Measurements from ENCODE around the gene TTC39A. TPM values are rescaled to one million over a fixed set of nuclear protein-coding genes. Genes with fewer than 3 reads are reported as not detected.

TTC39A gene
- total RNA-seq, 2 experiments from 2014 or later: not detected

DNA sequence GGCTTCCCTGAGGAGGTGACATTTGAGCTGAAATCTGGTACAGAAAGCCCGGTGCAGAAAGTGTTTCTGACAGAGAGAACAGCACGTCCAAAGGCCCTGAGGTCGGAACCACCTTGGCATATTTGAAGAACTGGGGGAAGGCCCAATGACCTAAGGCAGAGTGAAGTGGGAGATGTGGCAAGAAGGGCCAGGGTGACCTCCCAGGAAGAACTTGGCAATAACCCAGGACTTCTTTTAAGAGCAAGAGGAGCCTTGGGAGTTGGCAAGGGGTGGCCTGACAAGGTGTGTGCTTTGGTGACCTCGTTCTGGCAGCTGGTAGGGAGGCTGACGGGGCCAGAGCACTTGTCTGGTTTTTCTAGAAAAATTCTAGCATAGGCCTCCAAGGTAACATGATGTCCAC, 23.4 kb downstream of the TTC39A start:
- Mint-ChIP-seq H3K4me3 (no peak overlapping the region), H3K4me1 (peaks cover 5% of the 10 kb centered on the region), H3K27ac (no peak overlapping the region), H3K9me3 (no peaks in the 10 kb centered on the region), H3K27me3 (no peaks in the 10 kb centered on the region), H3K36me3 (ENCODE audit: low read depth) (no peaks in the 10 kb centered on the region)
- ChIA-PET POLR2A (interaction anchor here (1.6 kb wide), 1 partner anchor 10 kb away, joined by 3 read pairs; no protein-coding TSS in a partner anchor), CTCF (interaction anchor here (3.5 kb wide), 1 partner anchor 11 kb away, joined by 23 read pairs; no protein-coding TSS in a partner anchor)
- DNase-seq: no peak

DNA sequence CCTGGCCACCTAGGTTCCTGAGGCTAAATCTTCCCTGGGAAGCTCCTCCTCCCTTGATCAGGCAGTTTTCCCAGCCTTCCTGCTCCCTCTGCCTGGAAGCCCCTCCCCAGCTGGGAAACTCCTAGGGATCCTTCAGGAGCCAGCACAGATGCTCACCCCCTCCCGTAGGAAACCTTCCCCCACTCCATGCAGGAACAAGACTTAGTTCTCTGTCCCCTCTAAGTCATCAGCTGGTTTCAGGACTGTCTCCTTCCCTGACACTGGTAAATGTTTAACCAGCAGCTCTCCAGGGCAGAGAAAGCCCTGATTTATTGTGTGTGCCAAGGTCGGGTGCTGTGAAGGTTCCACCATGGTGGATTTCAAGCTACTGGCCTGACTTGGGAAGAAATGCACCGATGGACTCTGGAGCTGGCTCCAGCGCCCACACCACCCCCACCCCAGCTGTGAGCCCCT, 25.0 kb downstream of the TTC39A start:
- Mint-ChIP-seq H3K4me1 (peaks cover 14% of the 10 kb centered on the region), H3K9me3 (no peaks in the 10 kb centered on the region), H3K4me3 (no peak overlapping the region), H3K27me3 (no peaks in the 10 kb centered on the region), H3K36me3 (ENCODE audit: low read depth) (no peaks in the 10 kb centered on the region), H3K27ac (no peak overlapping the region)
- POLR2A ChIA-PET: interaction anchor here (1.6 kb wide), 1 partner anchor 8 kb away, joined by 3 read pairs; no protein-coding TSS in a partner anchor
- CTCF ChIA-PET: interaction anchor here (3.5 kb wide), 1 partner anchor 9 kb away, joined by 23 read pairs; no protein-coding TSS in a partner anchor
- DNase-seq: no peak

DNA sequence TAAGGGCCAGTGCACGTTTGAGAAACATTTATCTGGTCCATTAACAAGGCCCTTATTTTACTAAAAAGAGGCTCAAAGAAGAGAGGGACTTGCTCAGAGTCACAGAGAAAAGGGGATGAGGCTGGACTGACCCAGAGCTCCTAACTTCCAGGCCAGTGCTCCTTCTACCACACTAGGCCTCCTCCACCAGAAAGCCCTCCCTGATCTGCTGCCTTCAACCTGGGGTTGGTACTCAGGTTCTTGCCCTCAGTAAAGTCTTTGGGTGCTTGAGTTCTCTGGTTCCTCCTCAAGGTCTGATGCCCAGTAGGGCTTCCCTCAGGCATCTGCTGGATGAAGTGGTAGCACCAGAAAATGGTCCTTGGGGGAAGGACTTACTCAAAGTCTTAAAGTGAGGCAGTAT, 26.0 kb downstream of the TTC39A start:
- no peak for DNase-seq
- ChIA-PET POLR2A (no interaction called here), CTCF (interaction anchor here (3.5 kb wide), 1 partner anchor 8 kb away, joined by 23 read pairs; no protein-coding TSS in a partner anchor)
- Mint-ChIP-seq H3K4me1 (peaks cover 14% of the 10 kb centered on the region), H3K4me3 (no peak overlapping the region), H3K27me3 (no peaks in the 10 kb centered on the region), H3K9me3 (no peaks in the 10 kb centered on the region), H3K36me3 (ENCODE audit: low read depth) (no peaks in the 10 kb centered on the region), H3K27ac (no peak overlapping the region)

DNA sequence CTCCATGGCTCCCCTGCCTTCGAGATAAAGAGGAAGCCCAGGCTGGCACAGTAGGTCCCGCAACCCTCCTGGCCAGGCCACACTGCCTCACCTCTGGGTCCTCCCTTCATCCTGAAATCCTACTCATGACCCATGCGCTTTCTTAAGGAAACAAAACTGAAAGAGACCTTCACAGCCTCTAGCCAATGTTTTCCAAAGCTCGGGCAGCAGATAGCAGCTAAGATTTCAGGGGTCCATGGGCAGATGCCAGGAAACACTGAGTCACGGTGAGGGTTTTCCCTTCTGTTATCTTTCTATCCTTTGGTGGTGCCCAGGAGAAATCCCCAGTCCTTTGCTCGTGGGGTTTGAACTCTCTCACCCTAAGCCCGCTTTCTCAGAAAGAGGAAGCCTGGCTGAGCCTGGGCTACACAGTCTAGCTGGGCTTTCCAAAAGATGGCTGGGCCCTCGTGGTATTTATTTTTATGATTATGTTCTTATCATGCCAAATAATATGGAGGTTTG, 26.6 kb downstream of the TTC39A start:
- CTCF ChIA-PET: no interaction called here
- H3K36me3 Mint-ChIP-seq (ENCODE audit: low read depth): no peaks in the 10 kb centered on the region

DNA sequence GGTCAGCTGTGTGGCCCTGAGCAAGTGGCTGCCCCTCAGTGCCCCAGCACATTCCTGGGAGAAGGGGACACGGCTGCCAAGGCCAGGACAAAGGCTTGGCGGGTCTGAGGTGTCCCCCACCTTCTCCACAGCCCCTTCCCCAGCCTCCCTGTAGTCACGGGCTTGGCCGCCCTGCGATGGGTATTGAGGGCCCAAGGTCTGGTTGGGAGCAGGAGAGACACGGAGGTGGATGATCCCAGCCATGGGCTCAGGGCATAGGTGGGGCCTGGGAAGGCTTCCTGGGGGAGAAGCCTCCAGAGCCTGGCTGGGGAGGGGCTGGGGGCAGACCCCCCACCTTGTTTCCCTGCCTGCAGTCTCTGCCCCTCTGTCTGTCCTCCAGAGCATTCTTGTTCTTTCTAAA, 27.0 kb downstream of the TTC39A start:
- Mint-ChIP-seq H3K36me3 (ENCODE audit: low read depth) (no peaks in the 10 kb centered on the region), H3K27me3 (no peaks in the 10 kb centered on the region), H3K9me3 (no peaks in the 10 kb centered on the region), H3K27ac (no peak overlapping the region), H3K4me1 (peaks cover 14% of the 10 kb centered on the region), H3K4me3 (no peak overlapping the region)
- POLR2A ChIA-PET: no interaction called here
- DNase-seq: no peak
- CTCF ChIA-PET: no interaction called here

More for the DNA sequence above, 26.6 kb downstream of the TTC39A start:
- no peak for DNase-seq
- peaks cover 14% of the 10 kb centered on the region for H3K4me1 Mint-ChIP-seq
- POLR2A ChIA-PET: no interaction called here
- H3K27me3 Mint-ChIP-seq: no peaks in the 10 kb centered on the region
- H3K9me3 Mint-ChIP-seq: no peaks in the 10 kb centered on the region
- H3K27ac Mint-ChIP-seq: no peak overlapping the region
- H3K4me3 Mint-ChIP-seq: no peak overlapping the region

DNA sequence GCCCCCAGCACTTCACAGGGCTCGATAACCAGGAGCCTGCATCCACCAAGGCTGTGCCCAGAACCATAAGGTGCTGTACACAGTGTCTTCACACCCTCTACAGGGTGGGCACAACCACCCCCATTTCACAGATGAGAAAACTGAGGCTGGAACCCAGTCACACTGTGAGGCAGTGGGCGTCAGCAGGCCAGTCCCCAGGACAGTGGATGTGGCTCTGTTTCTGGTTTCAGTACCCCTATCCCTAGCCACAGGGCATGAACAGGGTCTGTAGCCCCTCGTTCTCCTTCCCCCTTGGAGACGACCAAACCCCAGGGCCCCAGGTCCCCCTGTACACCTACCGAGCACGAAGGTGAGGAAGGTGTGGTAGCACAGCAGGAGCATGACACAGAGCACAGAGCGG, 27.6 kb downstream of the TTC39A start:
- H3K9me3 Mint-ChIP-seq: no peaks in the 10 kb centered on the region
- ChIA-PET CTCF (no interaction called here), POLR2A (no interaction called here)
- peaks cover 18% of the 10 kb centered on the region for H3K4me1 Mint-ChIP-seq
- no peak overlapping the region for H3K4me3 Mint-ChIP-seq
- no peaks in the 10 kb centered on the region for H3K27me3 Mint-ChIP-seq
- DNase-seq: no peak
- H3K36me3 Mint-ChIP-seq (ENCODE audit: low read depth): no peaks in the 10 kb centered on the region
- H3K27ac Mint-ChIP-seq: no peak overlapping the region

DNA sequence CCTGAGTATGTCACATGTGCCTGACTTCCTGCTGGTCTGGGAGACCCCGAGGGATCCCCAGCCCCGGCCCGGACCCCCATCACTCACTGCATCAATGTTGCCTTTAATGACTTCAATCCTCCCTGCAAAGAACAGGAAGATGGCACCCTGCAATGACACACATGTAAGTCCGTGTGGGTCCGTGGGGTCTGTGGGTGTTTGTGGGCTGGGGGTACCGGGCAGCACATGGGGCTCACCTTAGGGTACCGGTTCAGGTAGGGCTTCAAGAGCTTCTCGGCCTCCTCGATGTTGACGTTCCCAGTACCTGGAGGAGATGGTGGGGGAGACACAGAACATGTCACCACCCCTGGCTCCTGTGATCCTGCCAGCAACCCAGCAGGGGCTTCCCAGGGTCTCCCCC, 28.1 kb downstream of the TTC39A start:
- H3K9me3 Mint-ChIP-seq: no peaks in the 10 kb centered on the region
- H3K36me3 Mint-ChIP-seq (ENCODE audit: low read depth): no peaks in the 10 kb centered on the region
- H3K27me3 Mint-ChIP-seq: no peaks in the 10 kb centered on the region
- H3K4me3 Mint-ChIP-seq: no peak overlapping the region
- ChIA-PET POLR2A (no interaction called here), CTCF (no interaction called here)
- peaks cover 22% of the 10 kb centered on the region for H3K4me1 Mint-ChIP-seq
- no peak overlapping the region for H3K27ac Mint-ChIP-seq
- DNase-seq: no peak

DNA sequence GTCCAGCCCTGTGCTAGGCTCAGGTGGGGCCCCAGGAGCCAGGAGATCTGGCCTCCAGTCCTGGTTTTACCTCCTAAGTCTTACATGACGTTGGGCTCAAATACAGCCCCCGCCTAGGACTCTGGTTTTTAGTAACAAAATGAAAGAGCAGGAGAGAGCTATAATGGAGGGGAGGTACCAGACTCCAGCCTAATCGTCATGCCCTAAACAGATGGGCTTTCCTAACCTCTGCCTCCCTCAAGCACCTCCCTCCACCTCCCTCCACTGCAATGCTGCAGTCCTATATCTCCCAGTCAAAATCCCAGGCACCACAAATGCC, 28.6 kb downstream of the TTC39A start:
- POLR2A ChIA-PET: no interaction called here
- Mint-ChIP-seq H3K36me3 (ENCODE audit: low read depth) (no peaks in the 10 kb centered on the region), H3K27me3 (no peaks in the 10 kb centered on the region), H3K4me1 (peaks cover 25% of the 10 kb centered on the region), H3K27ac (no peak overlapping the region), H3K4me3 (no peak overlapping the region), H3K9me3 (no peaks in the 10 kb centered on the region)
- no peak for DNase-seq
- CTCF ChIA-PET: no interaction called here

DNA sequence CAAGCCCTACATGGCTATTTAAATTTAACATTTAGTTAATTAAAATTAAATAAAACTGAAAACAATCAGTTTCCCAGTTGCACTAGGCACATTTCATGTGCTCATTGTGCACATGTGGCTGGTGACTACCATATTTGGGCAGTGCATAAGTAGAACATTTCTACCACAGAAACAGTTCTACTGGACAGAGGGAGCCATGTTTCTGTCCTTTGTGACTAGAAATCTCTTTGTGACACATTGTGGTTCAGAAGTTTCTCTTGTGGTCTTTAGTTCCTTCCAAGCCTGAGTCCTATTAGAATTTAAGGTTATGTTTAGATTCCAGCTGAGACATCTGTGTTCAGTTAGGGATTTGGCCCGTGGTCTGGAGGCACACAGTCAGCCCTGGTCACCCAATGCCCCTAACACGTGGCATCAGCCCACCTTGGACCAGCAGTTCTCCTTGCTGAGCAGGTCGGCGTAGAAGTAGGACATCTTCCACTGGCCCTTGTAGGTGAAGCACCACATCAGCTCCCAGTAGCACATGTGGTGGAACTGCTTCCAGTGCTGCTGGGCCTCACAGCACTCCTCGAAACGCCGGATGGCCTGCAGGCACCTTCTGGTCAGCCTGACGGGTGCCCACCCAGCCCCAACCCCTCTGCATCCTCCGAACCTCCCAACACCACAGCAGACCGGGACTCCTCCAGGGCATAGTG, 29.1 kb downstream of the TTC39A start:
- ChIA-PET CTCF (no interaction called here), POLR2A (no interaction called here)
- no peak overlapping the region for H3K4me3 Mint-ChIP-seq
- DNase-seq: no peak
- peaks cover 30% of the 10 kb centered on the region for H3K4me1 Mint-ChIP-seq
- H3K27ac Mint-ChIP-seq: no peak overlapping the region
- no peaks in the 10 kb centered on the region for H3K9me3 Mint-ChIP-seq
- H3K27me3 Mint-ChIP-seq: no peaks in the 10 kb centered on the region
- H3K36me3 Mint-ChIP-seq (ENCODE audit: low read depth): no peaks in the 10 kb centered on the region

DNA sequence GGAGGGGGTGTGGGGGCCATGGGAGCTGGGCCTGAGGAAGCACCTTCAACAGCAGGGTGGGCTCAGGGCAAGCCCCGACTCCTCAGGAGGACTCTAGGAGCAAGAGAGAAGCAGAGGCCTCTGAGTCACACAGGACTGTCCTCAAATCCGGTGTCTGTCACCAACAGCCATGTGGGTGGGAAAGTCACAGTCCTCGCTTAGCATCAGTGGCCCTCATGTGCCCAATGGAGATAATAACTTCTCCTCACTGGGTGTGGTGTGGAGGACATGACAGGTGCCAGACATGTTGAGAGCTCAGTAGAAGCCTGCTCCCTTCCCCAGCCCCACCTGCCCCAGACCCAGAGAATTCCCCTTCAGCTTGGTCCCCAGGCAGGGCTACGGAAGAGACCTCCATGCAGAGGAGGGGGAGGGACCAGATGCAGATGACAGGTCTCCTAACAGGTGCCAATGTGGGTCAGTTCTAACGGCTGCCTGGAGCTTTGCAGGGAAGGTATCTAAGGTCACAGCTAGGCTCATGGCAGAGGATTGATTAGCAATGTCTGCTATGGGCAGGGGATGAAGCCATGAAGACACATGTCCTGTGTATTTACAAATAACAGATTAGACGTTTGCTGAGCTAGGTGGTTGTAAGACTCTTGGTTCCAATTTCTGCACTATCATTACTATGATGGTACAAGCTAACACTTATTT, 30.2 kb downstream of the TTC39A start:
- Mint-ChIP-seq H3K9me3 (no peaks in the 10 kb centered on the region), H3K4me1 (peaks cover 39% of the 10 kb centered on the region), H3K4me3 (no peak overlapping the region), H3K27ac (no peak overlapping the region), H3K27me3 (no peaks in the 10 kb centered on the region), H3K36me3 (ENCODE audit: low read depth) (no peaks in the 10 kb centered on the region)
- ChIA-PET CTCF (interaction anchor here (0.7 kb wide), 1 partner anchor 111 kb away, joined by 3 read pairs; no protein-coding TSS in a partner anchor), POLR2A (no interaction called here)
- no peak for DNase-seq

DNA sequence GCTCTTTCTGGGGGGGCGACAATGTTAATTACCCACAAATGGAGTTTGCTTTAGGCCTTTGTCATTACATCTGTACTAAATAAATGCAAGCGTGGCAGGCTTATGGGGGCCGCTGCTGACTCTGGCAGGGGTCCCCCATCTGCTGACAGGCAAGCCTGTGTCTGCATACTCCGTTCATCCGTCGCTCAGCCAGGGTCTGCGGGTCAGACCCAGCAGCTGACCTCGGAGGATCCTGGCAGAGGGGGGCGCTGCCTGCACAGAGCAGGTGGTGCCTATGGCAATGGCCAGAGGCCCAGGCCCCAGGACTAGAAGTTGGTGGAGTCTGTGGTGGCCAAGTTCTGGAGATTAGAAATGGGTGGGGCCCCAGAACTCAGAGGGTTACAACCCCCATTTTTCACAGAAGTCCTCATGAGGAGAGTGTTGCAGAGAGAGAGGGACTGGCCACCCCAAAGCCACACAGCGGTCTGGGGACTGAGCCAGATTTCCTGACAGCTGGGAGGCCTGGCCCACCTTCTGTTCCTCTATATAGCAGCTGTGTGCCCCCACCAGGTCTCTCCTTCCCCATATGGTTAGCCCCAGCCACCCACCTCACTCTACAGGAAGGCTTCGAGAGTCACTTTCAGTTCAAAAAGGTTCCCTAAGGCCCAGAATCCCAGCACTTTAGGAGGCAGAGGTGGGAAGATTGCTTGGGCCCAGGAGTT, 31.0 kb downstream of the TTC39A start:
- no peak overlapping the region for H3K27ac Mint-ChIP-seq
- H3K27me3 Mint-ChIP-seq: no peaks in the 10 kb centered on the region
- H3K4me1 Mint-ChIP-seq: peaks cover 46% of the 10 kb centered on the region
- H3K36me3 Mint-ChIP-seq (ENCODE audit: low read depth): no peaks in the 10 kb centered on the region
- H3K4me3 Mint-ChIP-seq: no peak overlapping the region
- CTCF ChIA-PET: interaction anchor here (5.1 kb wide), 1 partner anchor 108 kb away, joined by 60 read pairs; no protein-coding TSS in a partner anchor
- no peaks in the 10 kb centered on the region for H3K9me3 Mint-ChIP-seq
- no peak for DNase-seq
- POLR2A ChIA-PET: no interaction called here

DNA sequence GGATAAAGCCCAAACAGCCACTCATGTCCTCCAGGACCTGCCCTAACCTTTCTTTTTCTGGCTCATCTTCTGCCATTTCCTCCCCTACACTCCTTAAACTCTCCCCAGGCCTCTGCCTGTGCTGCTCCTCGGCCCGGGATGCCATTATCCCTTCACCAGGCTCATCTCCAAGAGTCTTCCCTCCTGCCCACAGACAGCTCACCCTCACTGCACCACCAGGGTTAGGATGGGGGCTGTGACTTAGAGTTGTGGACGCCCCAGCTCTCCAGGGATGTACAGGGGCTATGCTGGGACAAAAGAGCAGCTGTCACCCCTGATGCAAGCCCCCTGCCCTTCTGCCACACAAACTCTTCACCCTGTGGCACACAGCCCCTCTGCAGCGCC, 32.0 kb downstream of the TTC39A start:
- DNase-seq: no peak
- H3K9me3 Mint-ChIP-seq: no peaks in the 10 kb centered on the region
- H3K27me3 Mint-ChIP-seq: no peaks in the 10 kb centered on the region
- POLR2A ChIA-PET: no interaction called here
- no peaks in the 10 kb centered on the region for H3K36me3 Mint-ChIP-seq (ENCODE audit: low read depth)
- CTCF ChIA-PET: interaction anchor here (5.1 kb wide), 1 partner anchor 107 kb away, joined by 60 read pairs; no protein-coding TSS in a partner anchor
- no peak overlapping the region for H3K27ac Mint-ChIP-seq
- H3K4me3 Mint-ChIP-seq: no peak overlapping the region
- peaks cover 46% of the 10 kb centered on the region for H3K4me1 Mint-ChIP-seq

All from activated CD4-positive, alpha-beta memory T cell treated with anti-CD3 and anti-CD28 coated beads, Interleukin-2, amount 10 ng/mL, durations not matched to agents 7 days and 5 days (primary cell).